Muscle of leg (tissue), 11 donors: ENCODE results near the gene FN1. TPM values are rescaled to one million over a fixed set of nuclear protein-coding genes. Genes with fewer than 3 reads are reported as not detected.

Experiments
- DNase-seq: peaks from one replicate; pipeline ENCODE4 v3.0.0; 2013
- H3K27ac ChIP-seq: one replicate; pipeline ENCODE4 v1.5.1; 2013; ENCODE audit warnings: mild to moderate bottlenecking, low read length, control low read depth
- H3K27me3 ChIP-seq: one replicate; pipeline ENCODE4 v1.6.1; 2013; ENCODE audit warnings: low read length; ENCODE audit not compliant: control insufficient read depth, insufficient read depth
- H3K36me3 ChIP-seq: one replicate; pipeline ENCODE4 v1.6.1; 2013; ENCODE audit warnings: low read length; ENCODE audit not compliant: control insufficient read depth, insufficient read depth
- H3K4me1 ChIP-seq: one replicate; pipeline ENCODE4 v1.6.1; 2013; ENCODE audit warnings: low read length; ENCODE audit not compliant: control insufficient read depth, insufficient read depth
- H3K4me3 ChIP-seq: one replicate; pipeline ENCODE4 v1.5.1; 2013; ENCODE audit warnings: low read length, control low read depth
- H3K9me3 ChIP-seq: replicated peaks from 2 replicates; pipeline ENCODE4 v1.6.1; 2013; ENCODE audit warnings: low read depth, low read length; ENCODE audit not compliant: control insufficient read depth
- WGBS: methylation state at CpG from one replicate; pipeline ENCODE4 v1.1.5; 2013; ENCODE audit warnings: missing lambda C conversion rate; ENCODE audit not compliant: insufficient coverage; 5-methylcytosine and 5-hydroxymethylcytosine counted together
- polyA plus RNA-seq, 8 donors: library from polyadenylated mRNA; unstranded; fragments of 120-200 nt; gene quantifications; one replicate each; pipeline versions ENCODE4 v1.2.1 to v1.2.3, GENCODE V29; 2013; ENCODE audit warnings: inconsistent platforms in 1 of 8, low replicate concordance in 1 of 8; ENCODE audit not compliant: insufficient read length in 8 of 8, insufficient read depth in 1 of 8
- total RNA-seq: library from RNA; stranded (reverse); fragments of 120-200 nt; gene quantifications from one replicate; pipeline ENCODE4 v1.2.4, GENCODE V29; 2013

The FN1 gene
- total and polyA plus RNA-seq, 9 donors = 335 to 1,030 (median 518) TPM

GRCh38 chr2:215423928-215424540, 11.8 kb downstream of the FN1 start:
- Histone ChIP-seq H3K9me3 (no peaks in the 10 kb centered on the region), H3K4me1 (no peaks in the 10 kb centered on the region), H3K27me3 (no peaks in the 10 kb centered on the region), H3K27ac (no peak overlapping the region), H3K4me3 (no peak overlapping the region), H3K36me3 (peaks cover 54% of the 10 kb centered on the region)
- WGBS = 87% methylated on average over 5 of the region's 12 CpGs
- DNase-seq = no peak

GRCh38 chr2:215423234-215423633, 12.6 kb downstream of the FN1 start:
- DNase-seq = no peak
- no peaks in the 10 kb centered on the region for H3K27me3 ChIP-seq
- no peak overlapping the region for H3K27ac ChIP-seq
- H3K36me3 ChIP-seq = peaks cover 53% of the 10 kb centered on the region
- no peaks in the 10 kb centered on the region for H3K4me1 ChIP-seq
- H3K9me3 ChIP-seq = no peaks in the 10 kb centered on the region
- WGBS = no CpG with 5 or more reads among the region's 3 CpGs
- no peak overlapping the region for H3K4me3 ChIP-seq

GRCh38 chr2:215422676-215423075, 13.2 kb downstream of the FN1 start:
- Histone ChIP-seq H3K36me3 (peaks cover 53% of the 10 kb centered on the region), H3K27ac (no peak overlapping the region), H3K27me3 (no peaks in the 10 kb centered on the region), H3K4me1 (no peaks in the 10 kb centered on the region), H3K9me3 (no peaks in the 10 kb centered on the region), H3K4me3 (no peak overlapping the region)
- WGBS = no CpG with 5 or more reads among the region's 4 CpGs
- no peak for DNase-seq

- Histone ChIP-seq H3K27ac (no peak overlapping the region), H3K36me3 (peaks cover 53% of the 10 kb centered on the region)
Observed at GRCh38 chr2:215421859-215422461, 13.9 kb downstream of the FN1 start.

GRCh38 chr2:215420471-215420935, 15.4 kb downstream of the FN1 start:
- H3K9me3 ChIP-seq = no peaks in the 10 kb centered on the region
- H3K4me1 ChIP-seq = no peaks in the 10 kb centered on the region
- H3K27ac ChIP-seq = no peak overlapping the region
- no peak for DNase-seq
- WGBS = 80% methylated on average over 5 of the region's 8 CpGs
- peaks cover 47% of the 10 kb centered on the region for H3K36me3 ChIP-seq
- H3K27me3 ChIP-seq = no peaks in the 10 kb centered on the region
- no peak overlapping the region for H3K4me3 ChIP-seq

More at GRCh38 chr2:215421859-215422461, 13.9 kb downstream of the FN1 start:
- WGBS = 86% methylated on average over 5 of the region's 10 CpGs
- no peak for DNase-seq
- Histone ChIP-seq H3K4me1 (no peaks in the 10 kb centered on the region), H3K9me3 (no peaks in the 10 kb centered on the region), H3K4me3 (no peak overlapping the region), H3K27me3 (no peaks in the 10 kb centered on the region)

- no peak overlapping the region for H3K4me3 ChIP-seq
- no peaks in the 10 kb centered on the region for H3K27me3 ChIP-seq
- H3K27ac ChIP-seq = no peak overlapping the region
- no peaks in the 10 kb centered on the region for H3K4me1 ChIP-seq
- WGBS = 100% methylated on average over 1 of the region's 7 CpGs
- no peak for DNase-seq
- H3K9me3 ChIP-seq = no peaks in the 10 kb centered on the region
- peaks cover 42% of the 10 kb centered on the region for H3K36me3 ChIP-seq
Observed at GRCh38 chr2:215419769-215420470, 15.9 kb downstream of the FN1 start.

GRCh38 chr2:215419113-215419512, 16.8 kb downstream of the FN1 start:
- H3K36me3 ChIP-seq = peaks cover 39% of the 10 kb centered on the region
- H3K4me1 ChIP-seq = no peaks in the 10 kb centered on the region
- H3K9me3 ChIP-seq = no peaks in the 10 kb centered on the region
- no CpG with 5 or more reads among the region's 3 CpGs for WGBS
- no peaks in the 10 kb centered on the region for H3K27me3 ChIP-seq
- no peak for DNase-seq
- no peak overlapping the region for H3K27ac ChIP-seq
- H3K4me3 ChIP-seq = no peak overlapping the region

GRCh38 chr2:215418064-215418963, 17.6 kb downstream of the FN1 start:
- DNase-seq = no peak
- peaks cover 33% of the 10 kb centered on the region for H3K36me3 ChIP-seq
- H3K4me3 ChIP-seq = no peak overlapping the region
- no peak overlapping the region for H3K27ac ChIP-seq
- H3K9me3 ChIP-seq = no peaks in the 10 kb centered on the region
- WGBS = no CpG with 5 or more reads among the region's 3 CpGs
- H3K4me1 ChIP-seq = no peaks in the 10 kb centered on the region
- no peaks in the 10 kb centered on the region for H3K27me3 ChIP-seq

- H3K36me3 ChIP-seq = peaks cover 35% of the 10 kb centered on the region
- no peak overlapping the region for H3K4me3 ChIP-seq
- no peak for DNase-seq
- H3K4me1 ChIP-seq = no peaks in the 10 kb centered on the region
- H3K27me3 ChIP-seq = no peaks in the 10 kb centered on the region
- no peak overlapping the region for H3K27ac ChIP-seq
- H3K9me3 ChIP-seq = no peaks in the 10 kb centered on the region
- WGBS = 80% methylated on average over 1 of the region's 4 CpGs
Observed at GRCh38 chr2:215417400-215417951, 18.4 kb downstream of the FN1 start.
